IPS-18a (cell line): ENCODE data around the gene NECAB2.

Source experiments
- H3K27ac ChIP-seq: one replicate; pipeline ENCODE4 v1.5.1; 2013; ENCODE audit warnings: low read length
- H3K27me3 ChIP-seq: one replicate; pipeline ENCODE4 v1.6.1; 2013; ENCODE audit warnings: mild to moderate bottlenecking, low read length; ENCODE audit not compliant: control insufficient read depth, insufficient read depth
- H3K36me3 ChIP-seq: one replicate; pipeline ENCODE4 v1.6.1; 2013; ENCODE audit warnings: low read depth, low read length; ENCODE audit not compliant: control insufficient read depth
- H3K4me1 ChIP-seq: one replicate; pipeline ENCODE4 v1.6.1; 2013; ENCODE audit warnings: low read depth, low read length; ENCODE audit not compliant: control insufficient read depth
- H3K4me3 ChIP-seq: one replicate; pipeline ENCODE4 v1.5.1; 2013; ENCODE audit warnings: low read length
- H3K9ac ChIP-seq: one replicate; pipeline ENCODE4 v1.6.1; 2013; ENCODE audit warnings: mild to moderate bottlenecking, low read length, moderate library complexity
- H3K9me3 ChIP-seq: one replicate; pipeline ENCODE4 v1.6.1; 2013; ENCODE audit warnings: low read depth, low read length; ENCODE audit not compliant: control insufficient read depth

The NECAB2 gene

GRCh38 chr16:83973077-83973476, 5.0 kb downstream of the NECAB2 start:
- Histone ChIP-seq H3K36me3 (no peaks in the 10 kb centered on the region), H3K27ac (no peak overlapping the region), H3K9me3 (peaks cover 3% of the 10 kb centered on the region), H3K4me1 (no peaks in the 10 kb centered on the region), H3K9ac (no peak overlapping the region), H3K4me3 (no peak overlapping the region), H3K27me3 (peaks cover 13% of the 10 kb centered on the region)

GRCh38 chr16:83973581-83974385, 5.7 kb downstream of the NECAB2 start:
- Histone ChIP-seq H3K4me3 (no peak overlapping the region), H3K36me3 (no peaks in the 10 kb centered on the region), H3K27ac (no peak overlapping the region), H3K9ac (no peak overlapping the region), H3K4me1 (no peaks in the 10 kb centered on the region), H3K27me3 (peaks cover 12% of the 10 kb centered on the region), H3K9me3 (peaks cover 8% of the 10 kb centered on the region)

GRCh38 chr16:83974475-83974874, 6.4 kb downstream of the NECAB2 start:
- no peak overlapping the region for H3K9ac ChIP-seq
- no peaks in the 10 kb centered on the region for H3K36me3 ChIP-seq
- H3K27me3 ChIP-seq: peaks cover 6% of the 10 kb centered on the region
- H3K27ac ChIP-seq: no peak overlapping the region
- peaks cover 5% of the 10 kb centered on the region for H3K4me1 ChIP-seq
- H3K4me3 ChIP-seq: no peak overlapping the region
- peaks cover 8% of the 10 kb centered on the region for H3K9me3 ChIP-seq

GRCh38 chr16:83975590-83976260, 7.7 kb downstream of the NECAB2 start:
- Histone ChIP-seq H3K4me3 (no peak overlapping the region), H3K9me3 (peaks cover 8% of the 10 kb centered on the region), H3K9ac (no peak overlapping the region), H3K4me1 (peaks cover 5% of the 10 kb centered on the region), H3K36me3 (no peaks in the 10 kb centered on the region), H3K27me3 (no peaks in the 10 kb centered on the region), H3K27ac (no peak overlapping the region)

- Histone ChIP-seq H3K27ac (no peak overlapping the region), H3K9me3 (peaks cover 8% of the 10 kb centered on the region), H3K9ac (no peak overlapping the region), H3K27me3 (no peaks in the 10 kb centered on the region), H3K4me1 (peaks cover 5% of the 10 kb centered on the region), H3K36me3 (no peaks in the 10 kb centered on the region), H3K4me3 (no peak overlapping the region)
Observed at GRCh38 chr16:83977056-83977815, 9.2 kb downstream of the NECAB2 start.

GRCh38 chr16:83978401-83978904, 10.4 kb downstream of the NECAB2 start:
- H3K36me3 ChIP-seq: no peaks in the 10 kb centered on the region
- H3K27me3 ChIP-seq: no peaks in the 10 kb centered on the region
- no peak overlapping the region for H3K9ac ChIP-seq

GRCh38 chr16:83979441-83979840, 11.4 kb downstream of the NECAB2 start:
- Histone ChIP-seq H3K9ac (no peak overlapping the region), H3K27ac (no peak overlapping the region), H3K9me3 (peaks cover 8% of the 10 kb centered on the region), H3K27me3 (no peaks in the 10 kb centered on the region), H3K36me3 (no peaks in the 10 kb centered on the region), H3K4me1 (peaks cover 5% of the 10 kb centered on the region), H3K4me3 (no peak overlapping the region)

More at GRCh38 chr16:83978401-83978904, 10.4 kb downstream of the NECAB2 start:
- no peak overlapping the region for H3K27ac ChIP-seq
- H3K4me1 ChIP-seq: peaks cover 5% of the 10 kb centered on the region
- no peak overlapping the region for H3K4me3 ChIP-seq
- H3K9me3 ChIP-seq: peaks cover 8% of the 10 kb centered on the region

GRCh38 chr16:83980794-83981193, 12.8 kb downstream of the NECAB2 start:
- Histone ChIP-seq H3K27me3 (no peaks in the 10 kb centered on the region), H3K9me3 (peaks cover 8% of the 10 kb centered on the region), H3K27ac (no peak overlapping the region), H3K36me3 (no peaks in the 10 kb centered on the region), H3K9ac (no peak overlapping the region), H3K4me3 (no peak overlapping the region), H3K4me1 (peaks cover 5% of the 10 kb centered on the region)

- Histone ChIP-seq H3K9me3 (peaks cover 8% of the 10 kb centered on the region), H3K27ac (no peak overlapping the region), H3K4me3 (no peak overlapping the region), H3K36me3 (no peaks in the 10 kb centered on the region), H3K9ac (no peak overlapping the region), H3K27me3 (no peaks in the 10 kb centered on the region), H3K4me1 (peaks cover 5% of the 10 kb centered on the region)
Observed at GRCh38 chr16:83981799-83982198, 13.8 kb downstream of the NECAB2 start.

GRCh38 chr16:83983491-83983890, 15.4 kb downstream of the NECAB2 start:
- Histone ChIP-seq H3K4me1 (peaks cover 5% of the 10 kb centered on the region), H3K27me3 (no peaks in the 10 kb centered on the region), H3K9me3 (peaks cover under 1% of the 10 kb centered on the region), H3K27ac (no peak overlapping the region), H3K9ac (no peak overlapping the region), H3K4me3 (no peak overlapping the region), H3K36me3 (no peaks in the 10 kb centered on the region)

- Histone ChIP-seq H3K27me3 (no peaks in the 10 kb centered on the region), H3K9ac (no peak overlapping the region), H3K4me1 (no peaks in the 10 kb centered on the region), H3K9me3 (no peaks in the 10 kb centered on the region), H3K4me3 (no peak overlapping the region), H3K36me3 (no peaks in the 10 kb centered on the region), H3K27ac (no peak overlapping the region)
Observed at GRCh38 chr16:83989300-83989699, 21.3 kb downstream of the NECAB2 start.
